ENCODE results near the gene KLK6. TPM values are rescaled to one million over a fixed set of nuclear protein-coding genes. Genes with fewer than 3 reads are reported as not detected.

Gene KLK6
- 10.3 TPM for total RNA-seq

GRCh38 chr19:50969413-50969760 is at the start of gene KLK6:
Gene KLK6, minus strand, starts transcription at chr19:50969591. Its CDS starts 1,487 bp downstream, at chr19:50968104.
- intact Hi-C loops (cut with DNase I), result no loop called here
- no peak within 1 kb of the TSS for H3K27ac ChIP-seq
- H3K9me3 ChIP-seq, result no peaks in the 10 kb centered on the region
- H3K36me3 ChIP-seq, result no peaks in the 10 kb centered on the region
- H3K27me3 ChIP-seq, result no peaks in the 10 kb centered on the region
- no peak for DNase-seq (ENCODE audit: extremely low spot score in 2 of 2)
- no peak within 1 kb of the TSS for H3K4me3 ChIP-seq
- no peak for TF ChIP-seq CTCF (IDR thresholded peaks at IDR 0.05)
- no peak for TF ChIP-seq POLR2A (IDR thresholded peaks at IDR 0.05)
- no peak for TF ChIP-seq POLR2AphosphoS5 (IDR thresholded peaks at IDR 0.05; ENCODE audit: insufficient read depth in 1 of 2, low read depth in 1 of 2)
- no peaks in the 10 kb centered on the region for H3K4me1 ChIP-seq

GRCh38 chr19:51018745-51019543 is 49.6 kb upstream of the KLK6 start:
- intact Hi-C loops (cut with DNase I), result no loop called here
- no peaks in the 10 kb centered on the region for H3K9me3 ChIP-seq
- TF ChIP-seq POLR2AphosphoS5 (IDR thresholded peaks at IDR 0.05; ENCODE audit: insufficient read depth in 1 of 2, low read depth in 1 of 2) (peak in 1 of 2 donors; percentile 72), CTCF (IDR thresholded peaks at IDR 0.05) (no peak)
- peak overlapping the region; percentile 84 for H3K27ac ChIP-seq
- H3K27me3 ChIP-seq, result no peaks in the 10 kb centered on the region
- no peaks in the 10 kb centered on the region for H3K36me3 ChIP-seq
- no peak for DNase-seq (ENCODE audit: extremely low spot score in 2 of 2)
- peaks cover 17% of the 10 kb centered on the region for H3K4me1 ChIP-seq
- peak overlapping the region; percentile 39 to 48 for H3K4me3 ChIP-seq

- Histone ChIP-seq H3K9me3 (no peaks in the 10 kb centered on the region), H3K4me3 (peak overlapping the region; percentile 45 to 46), H3K4me1 (peaks cover 17% of the 10 kb centered on the region), H3K27me3 (no peaks in the 10 kb centered on the region), H3K36me3 (no peaks in the 10 kb centered on the region), H3K27ac (peak overlapping the region; percentile 72)
- intact Hi-C loops (cut with DNase I), result no loop called here
- no peak for DNase-seq (ENCODE audit: extremely low spot score in 2 of 2)
- TF ChIP-seq POLR2AphosphoS5 (IDR thresholded peaks at IDR 0.05; ENCODE audit: insufficient read depth in 1 of 2, low read depth in 1 of 2) (peak in 1 of 2 donors; percentile 70), POLR2A (IDR thresholded peaks at IDR 0.05) (no peak), CTCF (IDR thresholded peaks at IDR 0.05) (peak in 1 of 3 experiments; percentile 55)
These were observed 47.6 kb upstream of the KLK6 start for GRCh38 chr19:51016798-51017683.

GRCh38 chr19:51015691-51016267 is 46.4 kb upstream of the KLK6 start:
- no peaks in the 10 kb centered on the region for H3K27me3 ChIP-seq
- H3K4me3 ChIP-seq, result no peak overlapping the region
- no peaks in the 10 kb centered on the region for H3K9me3 ChIP-seq
- peaks cover 17% of the 10 kb centered on the region for H3K4me1 ChIP-seq
- intact Hi-C loops (cut with DNase I), result no loop called here
- no peak for TF ChIP-seq POLR2A (IDR thresholded peaks at IDR 0.05)
- no peak for TF ChIP-seq POLR2AphosphoS5 (IDR thresholded peaks at IDR 0.05; ENCODE audit: insufficient read depth in 1 of 2, low read depth in 1 of 2)
- TF ChIP-seq CTCF (IDR thresholded peaks at IDR 0.05), result no peak
- no peaks in the 10 kb centered on the region for H3K36me3 ChIP-seq
- no peak overlapping the region for H3K27ac ChIP-seq
- no peak for DNase-seq (ENCODE audit: extremely low spot score in 2 of 2)
